ENCODE results near the gene OR6B3.
A peak's percentile ranks its signal among the peaks of the same experiment; 100 is the strongest.
"Not testable (repeated sequence)": the region's sequence is repeated elsewhere in the genome, so short reads cannot be mapped to it uniquely, and the experiment has no call there.

The OR6B3 gene

DNA sequence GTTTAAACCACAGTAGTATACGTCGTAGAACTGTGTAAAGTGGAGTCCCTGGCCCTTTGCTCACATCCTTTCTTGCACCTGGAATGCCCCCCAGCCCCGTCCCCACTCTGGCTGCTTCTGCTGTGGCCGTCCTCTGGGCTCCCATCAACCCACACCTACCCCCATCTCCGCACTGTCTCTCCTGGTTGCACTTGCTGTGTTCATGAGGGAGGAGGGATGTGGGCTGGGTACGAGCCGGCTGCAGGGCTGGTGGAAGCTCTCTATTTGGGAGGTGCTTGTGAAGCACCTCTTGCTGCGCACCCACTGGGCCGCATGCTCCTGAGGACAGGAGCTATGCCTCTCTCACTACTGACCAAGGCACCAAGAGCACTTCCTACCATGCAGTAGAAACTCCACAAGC is 5.1 kb downstream of the OR6B3 start:
- FAIRE-seq (no peak), DNase-seq (ENCODE audit: extremely low spot score, insufficient read length, low read depth) (no peak)

DNA sequence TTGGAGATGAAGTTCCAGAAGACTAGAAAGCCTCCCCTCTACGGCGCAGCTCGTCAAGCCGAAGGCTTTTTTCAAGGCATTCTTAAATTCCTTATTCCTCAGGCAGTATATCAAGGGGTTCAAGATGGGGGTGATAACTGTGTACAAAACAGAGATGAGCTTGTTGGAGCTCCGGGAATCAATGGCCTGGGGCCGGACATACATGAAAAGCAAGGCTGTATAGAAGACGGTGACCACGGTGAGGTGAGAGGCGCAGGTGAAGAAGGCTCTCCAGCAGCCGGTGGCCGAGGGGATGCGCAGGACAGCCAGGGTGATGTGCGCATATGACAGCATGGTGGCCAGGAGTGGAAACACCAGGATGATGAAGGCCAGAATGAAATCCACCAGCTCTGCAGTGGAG is 8.2 kb downstream of the OR6B3 start:
- FAIRE-seq, result no peak
- no peak for DNase-seq (ENCODE audit: extremely low spot score, insufficient read length, low read depth)

DNA sequence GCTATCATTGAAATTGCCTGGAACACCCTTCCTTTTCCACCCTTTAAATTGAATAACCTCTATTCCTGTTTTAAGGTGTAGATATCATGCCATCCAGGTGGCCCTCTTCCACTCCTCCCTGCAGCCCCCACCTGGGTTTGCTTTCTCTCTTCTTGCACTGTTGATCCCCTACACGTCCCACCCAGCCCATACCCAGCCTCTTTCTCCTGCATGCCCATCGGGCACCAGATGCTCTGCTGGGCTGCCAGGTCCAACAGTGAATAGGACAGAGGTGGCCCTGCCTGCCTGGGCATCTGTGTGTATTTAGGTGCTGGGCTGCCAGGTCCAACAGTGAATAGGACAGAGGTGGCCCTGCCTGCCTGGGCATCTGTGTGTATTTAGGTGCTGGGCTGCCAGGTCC is 9.2 kb downstream of the OR6B3 start:
- FAIRE-seq; DNase-seq (ENCODE audit: extremely low spot score, insufficient read length, low read depth): not testable (repeated sequence)

DNA sequence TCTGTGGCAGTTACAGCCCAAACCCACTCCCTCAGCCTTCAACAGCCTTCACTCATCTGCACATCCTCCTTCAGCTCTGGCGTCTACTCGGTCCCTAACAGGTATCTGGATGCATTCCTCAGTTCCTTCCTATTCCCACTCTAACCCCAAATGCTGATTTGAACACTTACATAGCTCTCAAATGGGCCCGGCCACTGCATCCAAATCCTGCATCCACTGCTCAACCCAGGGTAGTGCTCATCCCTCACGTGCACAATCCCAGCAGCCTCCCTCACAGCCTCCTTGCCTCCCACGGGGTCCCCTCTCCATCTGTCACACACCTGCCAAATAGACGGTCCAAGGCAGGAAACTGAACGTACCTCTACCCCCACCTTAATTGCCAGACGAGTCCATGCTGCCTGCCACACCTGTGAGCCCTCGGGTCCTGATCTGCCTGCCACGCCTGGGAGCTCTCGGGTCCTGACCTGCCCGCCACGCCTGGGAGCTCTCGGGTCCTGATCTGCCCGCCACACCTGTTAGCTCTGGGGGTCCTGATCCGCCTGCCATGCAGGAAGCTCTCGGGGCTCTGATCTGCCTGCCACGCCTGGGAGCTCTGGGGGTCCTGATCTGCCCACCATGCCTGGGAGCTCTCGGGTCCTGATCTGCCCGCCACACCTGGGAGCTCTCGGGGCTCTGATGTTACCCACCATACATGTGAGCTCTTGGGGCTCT is 9.9 kb downstream of the OR6B3 start:
- FAIRE-seq, result no peak
- no peak for DNase-seq (ENCODE audit: extremely low spot score, insufficient read length, low read depth)

GRCh38 chr2:240042740-240043139 is 10.6 kb downstream of the OR6B3 start:
- DNase-seq (ENCODE audit: extremely low spot score, insufficient read length, low read depth) (no peak), FAIRE-seq (no peak)

DNA sequence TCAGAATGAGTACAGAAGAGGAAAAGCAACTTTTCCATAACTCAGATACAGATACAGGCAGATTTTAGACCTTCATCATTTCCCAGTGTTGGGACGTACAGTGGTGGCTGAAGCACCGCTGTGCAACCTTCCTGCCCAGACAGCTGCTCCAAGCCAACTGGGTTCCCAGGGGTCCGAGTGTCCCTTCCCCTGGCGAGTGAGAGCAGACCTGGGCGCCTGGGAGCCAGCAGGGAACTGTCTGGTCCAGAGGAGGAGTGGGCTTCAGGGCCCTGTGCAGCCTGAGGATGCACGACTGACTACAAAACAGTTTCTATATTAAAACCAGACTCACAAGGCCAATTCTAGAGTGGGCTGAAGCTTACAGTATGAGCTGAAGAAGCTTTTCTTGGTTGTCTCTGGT is 12.0 kb downstream of the OR6B3 start:
- DNase-seq (ENCODE audit: extremely low spot score, insufficient read length, low read depth) (no peak), FAIRE-seq (no peak)

- FAIRE-seq (no peak), DNase-seq (ENCODE audit: extremely low spot score, insufficient read length, low read depth) (no peak)
These were observed 16.0 kb downstream of the OR6B3 start for GRCh38 chr2:240037358-240037757.

- FAIRE-seq, result no peak
- DNase-seq (ENCODE audit: extremely low spot score, insufficient read length, low read depth), result no peak
These were observed 20.0 kb downstream of the OR6B3 start for GRCh38 chr2:240033330-240033678.

- no peak for FAIRE-seq
These were observed 20.7 kb downstream of the OR6B3 start for GRCh38 chr2:240032406-240033329.

DNA sequence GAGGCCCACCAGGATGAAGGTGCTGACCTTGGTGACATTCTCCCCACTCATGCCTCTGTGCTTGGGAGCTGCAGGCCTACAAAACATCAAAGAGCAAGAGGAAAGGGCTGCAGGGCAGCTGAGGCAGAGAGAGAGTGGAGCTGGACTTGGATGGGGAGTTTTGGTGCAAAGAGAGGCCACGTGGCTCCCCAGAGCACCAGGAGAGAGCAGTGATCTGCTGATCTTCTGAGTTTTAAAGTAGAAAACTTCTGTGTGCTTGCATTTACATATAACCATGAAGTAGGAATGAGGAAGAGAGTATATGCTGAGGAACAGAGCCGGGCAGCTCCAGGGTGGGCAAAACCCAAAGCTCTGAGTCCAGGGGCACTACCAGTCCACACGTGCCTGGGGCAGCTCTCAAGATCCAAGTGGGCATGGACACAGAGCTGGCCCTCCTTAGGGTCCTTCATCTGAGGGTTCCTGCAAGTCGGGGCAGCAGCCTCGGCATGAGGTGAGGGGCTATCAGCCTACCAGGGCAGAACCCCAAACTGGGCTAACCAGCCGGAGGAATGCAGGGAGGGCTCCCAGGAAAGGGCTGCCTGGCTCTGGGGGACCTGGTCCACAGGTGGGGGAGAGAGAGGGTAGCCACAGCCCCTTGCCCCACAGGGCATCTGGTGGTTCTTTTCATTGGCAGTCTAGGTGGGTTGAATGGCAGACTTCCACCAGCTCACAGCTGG is 22.8 kb downstream of the OR6B3 start, which contains the start of gene OR6B2:
Gene OR6B2 (minus strand): TSS at position 51 of the 716 bp plus-strand sequence. CDS start 0 bp downstream, at position 51.
- no peak for FAIRE-seq
- DNase-seq (ENCODE audit: extremely low spot score, insufficient read length, low read depth), result no peak

More at GRCh38 chr2:240032406-240033329, 20.7 kb downstream of the OR6B3 start:
- DNase-seq (ENCODE audit: extremely low spot score, insufficient read length, low read depth), result no peak

GRCh38 chr2:240024766-240025165 is 28.6 kb downstream of the OR6B3 start:
- DNase-seq (ENCODE audit: extremely low spot score, insufficient read length, low read depth), result no peak

GRCh38 chr2:240023792-240024191 is 29.5 kb downstream of the OR6B3 start:
- FAIRE-seq, result no peak
- DNase-seq (ENCODE audit: extremely low spot score, insufficient read length, low read depth), result no peak

More at GRCh38 chr2:240024766-240025165, 28.6 kb downstream of the OR6B3 start:
- no peak for FAIRE-seq

DNA sequence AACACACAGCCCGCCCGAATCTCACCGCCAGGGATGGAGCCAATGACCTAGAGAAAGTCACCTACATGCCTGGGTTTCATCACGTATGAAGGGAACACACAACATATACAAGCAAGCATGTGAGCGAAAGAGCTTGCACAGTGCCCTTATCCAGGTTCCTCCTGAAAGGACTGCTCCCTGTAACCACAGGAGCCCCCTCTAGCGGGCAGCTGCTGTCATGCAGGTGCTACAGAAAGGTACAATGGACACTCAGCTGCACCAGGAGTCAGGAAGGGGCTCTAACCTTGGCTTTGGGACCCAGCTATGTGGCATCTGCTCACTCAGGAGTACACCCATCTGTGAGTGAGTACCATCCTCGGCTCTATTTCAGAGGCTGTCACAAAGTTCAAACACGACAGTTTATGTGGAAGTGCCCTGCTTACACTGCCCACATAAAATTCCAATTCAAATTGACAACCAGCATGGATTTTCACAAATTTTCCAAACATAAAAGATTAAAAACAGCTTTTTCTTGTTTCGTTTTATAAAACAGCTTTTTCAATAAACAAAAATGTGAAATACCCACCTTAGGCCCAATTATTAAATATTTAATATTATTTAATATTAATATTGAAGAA is 31.7 kb downstream of the OR6B3 start:
- DNase-seq (ENCODE audit: extremely low spot score, insufficient read length, low read depth) (peak; percentile 43), FAIRE-seq (no peak)

DNA sequence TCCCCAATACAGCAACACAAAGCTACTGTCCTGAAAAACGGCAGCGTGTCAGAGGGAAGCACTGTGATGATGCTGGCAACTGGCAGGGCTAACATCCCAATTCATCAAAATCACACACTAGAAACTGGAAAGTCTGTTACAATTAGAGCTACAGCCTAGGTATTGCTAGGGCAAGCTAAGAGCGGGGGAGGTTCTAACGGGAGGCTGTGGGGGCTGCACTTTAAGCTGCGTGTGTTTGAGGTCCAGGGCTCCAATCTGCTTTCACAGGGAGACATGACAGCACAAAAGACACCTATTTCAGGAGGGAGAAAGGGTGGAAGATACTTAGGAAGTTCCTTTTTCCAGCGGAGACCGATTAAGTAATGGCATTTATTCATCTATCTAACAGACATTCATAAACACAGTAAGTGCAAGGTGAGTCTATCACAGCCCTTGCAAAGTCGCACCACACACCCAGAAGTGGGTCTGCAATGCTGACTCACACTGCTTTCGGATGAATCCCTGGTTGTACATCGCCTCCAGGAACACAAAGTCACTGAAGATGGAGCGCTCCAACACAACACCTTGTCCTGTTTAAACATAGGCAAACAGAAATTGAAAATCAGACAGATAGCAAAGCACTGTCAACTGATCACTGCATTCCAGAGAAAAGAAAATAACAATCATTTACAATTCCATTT is 35.1 kb downstream of the OR6B3 start:
- FAIRE-seq, result no peak
- no peak for DNase-seq (ENCODE audit: extremely low spot score, insufficient read length, low read depth)

DNA sequence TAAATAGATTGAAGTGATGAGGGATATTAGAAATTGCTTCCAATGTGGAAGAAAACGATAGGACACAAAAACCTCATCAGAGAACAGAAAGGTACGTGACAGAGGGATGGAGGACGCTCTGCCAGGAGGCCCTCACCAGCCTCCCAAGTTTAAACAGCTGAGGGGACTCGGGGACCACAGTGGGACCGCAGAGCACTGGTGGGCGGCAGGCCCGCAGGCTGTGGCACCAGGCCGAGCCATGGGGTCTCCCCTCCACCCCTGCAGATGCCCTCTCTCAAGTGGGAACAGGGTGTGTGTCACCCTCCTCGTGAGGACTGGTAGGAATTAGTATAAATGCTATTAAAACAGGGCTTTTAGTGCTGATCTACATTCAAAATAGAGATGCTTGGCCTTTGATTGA is 39.0 kb downstream of the OR6B3 start:
- no peak for DNase-seq (ENCODE audit: extremely low spot score, insufficient read length, low read depth)
- FAIRE-seq, result no peak

DNA sequence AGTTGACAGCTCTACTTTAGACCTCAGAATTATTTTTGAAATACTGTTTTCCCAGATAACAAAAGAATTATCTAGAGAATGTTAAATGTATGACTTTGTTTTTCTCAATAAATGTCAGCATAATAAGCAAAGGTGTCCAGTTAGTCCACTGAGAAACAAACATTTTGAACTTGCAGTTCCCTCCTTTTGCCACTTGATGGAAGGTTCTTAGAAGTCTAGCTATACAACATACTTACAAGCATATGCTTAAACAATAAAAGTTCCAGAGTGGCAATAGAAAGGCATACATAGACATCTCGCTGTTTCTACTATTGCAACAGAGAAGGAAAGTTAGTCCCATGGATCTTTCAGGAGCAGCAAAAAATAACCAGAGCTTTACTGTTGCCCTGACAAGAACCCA is 40.0 kb downstream of the OR6B3 start:
- FAIRE-seq, result peak; percentile 36
- no peak for DNase-seq (ENCODE audit: extremely low spot score, insufficient read length, low read depth)

- no peak for FAIRE-seq
- no peak for DNase-seq (ENCODE audit: extremely low spot score, insufficient read length, low read depth)
These were observed 50.3 kb downstream of the OR6B3 start for GRCh38 chr2:240002983-240003382.

DNA sequence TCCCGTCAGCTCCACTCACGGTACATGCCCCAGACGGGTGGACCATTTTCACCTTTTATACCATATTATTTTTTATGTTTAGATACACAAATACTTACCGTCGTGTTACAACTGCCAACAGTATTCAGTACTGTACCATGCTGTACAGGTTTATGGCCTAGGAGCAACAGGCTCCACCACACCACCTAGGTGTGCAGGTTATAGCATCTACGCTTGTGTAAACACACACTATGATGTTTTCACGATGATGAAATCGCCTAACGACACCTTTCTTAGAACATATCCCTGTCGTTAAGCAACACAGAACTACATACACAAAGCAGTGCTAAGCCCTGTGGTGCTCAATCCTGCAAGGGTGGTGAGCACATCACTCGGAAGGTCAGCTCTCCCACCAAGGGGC is 52.6 kb downstream of the OR6B3 start:
- DNase-seq (ENCODE audit: extremely low spot score, insufficient read length, low read depth) (no peak), FAIRE-seq (no peak)

DNA sequence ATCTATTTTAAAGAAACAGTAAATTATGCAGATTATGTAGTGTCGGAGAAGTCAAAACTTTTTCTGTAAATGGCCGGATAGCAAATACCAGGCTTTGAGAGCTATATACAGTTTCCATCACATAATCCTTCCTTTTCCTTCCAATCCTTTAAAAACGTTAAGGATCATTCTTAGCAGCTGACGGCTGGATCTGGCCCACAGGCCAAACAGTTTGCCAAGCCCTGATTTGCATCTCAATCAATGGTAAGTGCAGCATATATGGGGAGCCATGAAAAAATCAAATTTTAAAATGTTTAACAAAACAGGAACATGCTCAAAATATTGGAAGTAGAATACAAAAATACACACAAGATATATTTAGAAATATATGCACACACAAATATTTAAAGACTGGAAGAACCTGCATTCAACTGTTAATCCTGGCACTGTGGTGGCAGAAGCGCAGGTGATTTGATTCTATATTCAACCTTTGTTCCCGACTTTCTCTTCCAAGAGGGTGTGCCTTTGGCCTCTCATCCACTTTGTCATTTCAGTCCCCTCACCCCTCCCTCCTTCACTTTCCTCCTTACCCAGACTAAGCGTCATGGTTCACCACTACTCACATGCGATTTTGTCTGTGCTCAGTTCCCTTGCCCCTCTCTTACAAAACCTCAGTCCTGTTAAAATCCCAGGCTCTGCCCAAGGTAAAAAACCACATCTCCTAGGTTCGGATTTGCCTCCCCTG is 55.5 kb downstream of the OR6B3 start:
- no peak for DNase-seq (ENCODE audit: extremely low spot score, insufficient read length, low read depth)
- FAIRE-seq, result no peak

Measured in GM18507 (cell line).